NCI-H1092 (cell line): ENCODE results near the gene HTR1E.
"Not testable (repeated sequence)": the region's sequence is repeated elsewhere in the genome, so short reads cannot be mapped to it uniquely, and the experiment has no call there.

Source experiments
- DNase-seq: peaks from one replicate; lab custom pipeline; 2025; lab: John Stamatoyannopoulos, UW

Gene HTR1E

GRCh38 chr6:86937219-86938079 lies at the start of gene HTR1E:
HTR1E (plus strand) TSS chr6:86937528; CDS start chr6:87015335, 77,807 bp downstream.
- no peak for DNase-seq

- DNase-seq, result no peak
These were observed 49.0 kb upstream of the HTR1E start for GRCh38 chr6:86888301-86888700.

GRCh38 chr6:86897265-86897664 lies 40.1 kb upstream of the HTR1E start:
- DNase-seq, result not testable (repeated sequence)

GRCh38 chr6:86913795-86914194 lies 23.5 kb upstream of the HTR1E start:
- DNase-seq, result no peak

- DNase-seq, result no peak
These were observed 20.9 kb upstream of the HTR1E start for GRCh38 chr6:86916393-86916792.

GRCh38 chr6:86927138-86927537 lies 10.2 kb upstream of the HTR1E start:
- DNase-seq, result not testable (repeated sequence)

GRCh38 chr6:86927859-86928258 lies 9.5 kb upstream of the HTR1E start:
- not testable (repeated sequence) for DNase-seq

- no peak for DNase-seq
These were observed 3.0 kb upstream of the HTR1E start for GRCh38 chr6:86934365-86934764.

- DNase-seq, result no peak
These were observed 502 bp upstream of the HTR1E start for GRCh38 chr6:86936834-86937218.

- no peak for DNase-seq
These were observed 1.5 kb downstream of the HTR1E start for GRCh38 chr6:86938814-86939213.

- DNase-seq, result no peak
These were observed 4.1 kb downstream of the HTR1E start for GRCh38 chr6:86941461-86941860.

GRCh38 chr6:86942769-86943516 lies 5.6 kb downstream of the HTR1E start:
- DNase-seq, result no peak

GRCh38 chr6:86943819-86944407 lies 6.6 kb downstream of the HTR1E start:
- no peak for DNase-seq

- no peak for DNase-seq
These were observed 12.4 kb downstream of the HTR1E start for GRCh38 chr6:86949771-86950170.

GRCh38 chr6:86952991-86953390 lies 15.7 kb downstream of the HTR1E start:
- no peak for DNase-seq

GRCh38 chr6:86959656-86960055 lies 22.3 kb downstream of the HTR1E start:
- DNase-seq, result no peak

- DNase-seq, result no peak
These were observed 24.3 kb downstream of the HTR1E start for GRCh38 chr6:86961455-86962200.

- DNase-seq, result no peak
These were observed 26.0 kb downstream of the HTR1E start for GRCh38 chr6:86963352-86963751.

- no peak for DNase-seq
These were observed 26.8 kb downstream of the HTR1E start for GRCh38 chr6:86964029-86964579.

- no peak for DNase-seq
These were observed 28.9 kb downstream of the HTR1E start for GRCh38 chr6:86966271-86966670.

GRCh38 chr6:86969573-86969972 lies 32.2 kb downstream of the HTR1E start:
- no peak for DNase-seq

- DNase-seq, result no peak
These were observed 35.8 kb downstream of the HTR1E start for GRCh38 chr6:86973088-86973487.
